Small intestine (tissue), 7 donors: ENCODE measurements around the gene JAKMIP1. TPM values are rescaled to one million over a fixed set of nuclear protein-coding genes. Genes with fewer than 3 reads are reported as not detected.

Experiments
- DNase-seq, 2 donors: peaks; one replicate each; pipeline versions ENCODE4 v3.0.0 to v3.0.0-alpha.2; 2013
- FAIRE-seq: peaks from 2 replicates; lab custom pipeline; 2012; peaks lifted over from hg19 to GRCh38; lab: Jason Lieb, UNC
- H3K27ac ChIP-seq, 3 donors: one replicate each; pipeline ENCODE4 v1.5.1; 2013; ENCODE audit warnings: low read length in 2 of 3, mild to moderate bottlenecking in 2 of 3, control low read depth in 1 of 3, inconsistent platforms in 1 of 3, low read depth in 1 of 3, moderate library complexity in 1 of 3
- H3K27me3 ChIP-seq, 3 donors: one replicate each; pipeline ENCODE4 v1.6.1; 2013; ENCODE audit warnings: low read length in 3 of 3, inconsistent platforms in 1 of 3; ENCODE audit not compliant: control insufficient read depth in 3 of 3, insufficient read depth in 3 of 3
- H3K36me3 ChIP-seq, 3 donors: one replicate each; pipeline ENCODE4 v1.6.1; 2013; ENCODE audit warnings: low read length in 3 of 3, inconsistent platforms in 1 of 3, low read depth in 1 of 3, mild to moderate bottlenecking in 1 of 3, moderate library complexity in 1 of 3; ENCODE audit not compliant: control insufficient read depth in 3 of 3, insufficient read depth in 2 of 3
- H3K4me1 ChIP-seq, 3 donors: one replicate each; pipeline ENCODE4 v1.6.1; 2013; ENCODE audit warnings: low read length in 2 of 3, inconsistent platforms in 1 of 3, low read depth in 1 of 3, mild to moderate bottlenecking in 1 of 3, moderate library complexity in 1 of 3; ENCODE audit not compliant: control insufficient read depth in 3 of 3, insufficient read depth in 2 of 3
- H3K4me3 ChIP-seq, 3 donors: one replicate each; pipeline ENCODE4 v1.5.1; 2013; ENCODE audit warnings: low read length in 3 of 3, control low read depth in 1 of 3, inconsistent platforms in 1 of 3, low read depth in 1 of 3, mild to moderate bottlenecking in 1 of 3, moderate library complexity in 1 of 3
- H3K9me3 ChIP-seq, 2 donors: one replicate each; pipeline ENCODE4 v1.6.1; 2013; ENCODE audit warnings: low read depth in 1 of 2, low read length in 1 of 2; ENCODE audit not compliant: control insufficient read depth in 2 of 2, insufficient read depth in 1 of 2
- WGBS, 3 donors: extraction: QIAGEN DNeasy Blood & Tissue Kit; methylation state at CpG; one replicate each; pipeline ENCODE4 v1.1.7; 2013; 5-methylcytosine and 5-hydroxymethylcytosine counted together
- polyA plus RNA-seq, 4 donors: library from polyadenylated mRNA; stranded (reverse) in 3 of 4; unstranded in 1 of 4; fragments of 200-250 nt in 3 of 4; fragments of 120-200 nt in 1 of 4; gene quantifications; one replicate each; pipeline versions ENCODE4 v1.2.1 to v1.2.3, GENCODE V29; 2013
- donor health status: healthy with polysubstance abuse.
- donor health status: control.
- donor health status: control.
- donor health status: Bipolar disorder and iron deficiency.
- donor health status: healthy.

Gene JAKMIP1
- polyA plus RNA-seq, 4 donors, result 0.25 to 1.8 (median 1.0) TPM

- FAIRE-seq, result no peak
- Histone ChIP-seq H3K9me3 (no peaks in the 10 kb centered on the region), H3K4me3 (no peak overlapping the region), H3K27ac (no peak overlapping the region), H3K36me3 (no peaks in the 10 kb centered on the region), H3K4me1 (no peaks in the 10 kb centered on the region), H3K27me3 (no peaks in the 10 kb centered on the region)
- 36 to 39% (median 37%) methylated on average over 22 of the region's 22 CpGs for WGBS, 3 donors
- DNase-seq, result peak; percentile 46 to 51
Measured at GRCh38 chr4:6019316-6020263, 180.8 kb downstream of the JAKMIP1 start.

- Histone ChIP-seq H3K36me3 (no peaks in the 10 kb centered on the region), H3K4me1 (no peaks in the 10 kb centered on the region), H3K27me3 (no peaks in the 10 kb centered on the region), H3K4me3 (no peak within 1 kb of the TSS), H3K9me3 (no peaks in the 10 kb centered on the region), H3K27ac (no peak within 1 kb of the TSS)
- FAIRE-seq, result no peak
- whole genome bisulfite sequencing, 3 donors, result 75 to 76% (median 75%) methylated on average over 8 of the region's 8 CpGs
- no peak for DNase-seq
Measured at GRCh38 chr4:6018331-6018730, 182.0 kb downstream of the JAKMIP1 start, which contains the start of gene C4orf50. Gene C4orf50 (minus strand): TSS chr4:6018431.

GRCh38 chr4:6017800-6018199, 182.5 kb downstream of the JAKMIP1 start:
- Histone ChIP-seq H3K4me3 (no peak overlapping the region), H3K27me3 (no peaks in the 10 kb centered on the region), H3K4me1 (no peaks in the 10 kb centered on the region), H3K9me3 (no peaks in the 10 kb centered on the region), H3K27ac (no peak overlapping the region), H3K36me3 (no peaks in the 10 kb centered on the region)
- DNase-seq (no peak), FAIRE-seq (no peak)
- WGBS, 3 donors, result 85 to 90% (median 90%) methylated on average over 11 of the region's 11 CpGs

GRCh38 chr4:6017030-6017429, 183.3 kb downstream of the JAKMIP1 start:
- H3K9me3 ChIP-seq, result no peaks in the 10 kb centered on the region
- no peaks in the 10 kb centered on the region for H3K27me3 ChIP-seq
- H3K4me1 ChIP-seq, result no peaks in the 10 kb centered on the region
- WGBS, 3 donors, result 19 to 60% (median 37%) methylated on average over 10 of the region's 10 CpGs
- FAIRE-seq (no peak), DNase-seq (peak; percentile 18 to 45)
- no peaks in the 10 kb centered on the region for H3K36me3 ChIP-seq
- H3K4me3 ChIP-seq, result no peak overlapping the region
- H3K27ac ChIP-seq, result no peak overlapping the region

- Histone ChIP-seq H3K36me3 (no peaks in the 10 kb centered on the region), H3K27me3 (peaks cover 0 to 8% (median 7%) of the 10 kb centered on the region in 3 donors), H3K4me1 (no peaks in the 10 kb centered on the region), H3K9me3 (no peaks in the 10 kb centered on the region), H3K27ac (no peak overlapping the region), H3K4me3 (no peak overlapping the region)
- DNase-seq, result no peak
- 83 to 87% (median 86%) methylated on average over 12 of the region's 12 CpGs for WGBS, 3 donors
- FAIRE-seq, result no peak
Measured at GRCh38 chr4:6013564-6013963, 186.8 kb downstream of the JAKMIP1 start.

GRCh38 chr4:6012200-6012599, 188.1 kb downstream of the JAKMIP1 start:
- no peak for DNase-seq
- Histone ChIP-seq H3K27me3 (peaks cover 5 to 11% (median 8%) of the 10 kb centered on the region in 3 donors), H3K9me3 (no peaks in the 10 kb centered on the region), H3K4me1 (no peaks in the 10 kb centered on the region), H3K36me3 (no peaks in the 10 kb centered on the region), H3K27ac (no peak overlapping the region), H3K4me3 (no peak overlapping the region)
- no peak for FAIRE-seq
- 62 to 64% (median 63%) methylated on average over 5 of the region's 5 CpGs for WGBS, 3 donors

GRCh38 chr4:6011686-6012085, 188.7 kb downstream of the JAKMIP1 start:
- H3K4me1 ChIP-seq, result no peaks in the 10 kb centered on the region
- DNase-seq, result no peak
- 9 to 21% (median 14%) methylated on average over 8 of the region's 8 CpGs for WGBS, 3 donors
- H3K27ac ChIP-seq, result no peak overlapping the region
- H3K36me3 ChIP-seq, result no peaks in the 10 kb centered on the region
- FAIRE-seq, result no peak
- no peaks in the 10 kb centered on the region for H3K9me3 ChIP-seq
- no peak overlapping the region for H3K4me3 ChIP-seq
- peaks cover 5 to 14% (median 8%) of the 10 kb centered on the region in 3 donors for H3K27me3 ChIP-seq

GRCh38 chr4:6011271-6011671, 189.1 kb downstream of the JAKMIP1 start:
- Histone ChIP-seq H3K9me3 (no peaks in the 10 kb centered on the region), H3K36me3 (no peaks in the 10 kb centered on the region), H3K4me3 (no peak overlapping the region), H3K27me3 (peaks cover 5 to 14% (median 8%) of the 10 kb centered on the region in 3 donors), H3K4me1 (no peaks in the 10 kb centered on the region), H3K27ac (no peak overlapping the region)
- 44 to 51% (median 44%) methylated on average over 11 to 12 of the region's 12 CpGs for WGBS, 3 donors
- DNase-seq (no peak), FAIRE-seq (no peak)
